ENCODE data around the gene DPM2.

Gene DPM2, protein sequence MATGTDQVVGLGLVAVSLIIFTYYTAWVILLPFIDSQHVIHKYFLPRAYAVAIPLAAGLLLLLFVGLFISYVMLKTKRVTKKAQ

DNA sequence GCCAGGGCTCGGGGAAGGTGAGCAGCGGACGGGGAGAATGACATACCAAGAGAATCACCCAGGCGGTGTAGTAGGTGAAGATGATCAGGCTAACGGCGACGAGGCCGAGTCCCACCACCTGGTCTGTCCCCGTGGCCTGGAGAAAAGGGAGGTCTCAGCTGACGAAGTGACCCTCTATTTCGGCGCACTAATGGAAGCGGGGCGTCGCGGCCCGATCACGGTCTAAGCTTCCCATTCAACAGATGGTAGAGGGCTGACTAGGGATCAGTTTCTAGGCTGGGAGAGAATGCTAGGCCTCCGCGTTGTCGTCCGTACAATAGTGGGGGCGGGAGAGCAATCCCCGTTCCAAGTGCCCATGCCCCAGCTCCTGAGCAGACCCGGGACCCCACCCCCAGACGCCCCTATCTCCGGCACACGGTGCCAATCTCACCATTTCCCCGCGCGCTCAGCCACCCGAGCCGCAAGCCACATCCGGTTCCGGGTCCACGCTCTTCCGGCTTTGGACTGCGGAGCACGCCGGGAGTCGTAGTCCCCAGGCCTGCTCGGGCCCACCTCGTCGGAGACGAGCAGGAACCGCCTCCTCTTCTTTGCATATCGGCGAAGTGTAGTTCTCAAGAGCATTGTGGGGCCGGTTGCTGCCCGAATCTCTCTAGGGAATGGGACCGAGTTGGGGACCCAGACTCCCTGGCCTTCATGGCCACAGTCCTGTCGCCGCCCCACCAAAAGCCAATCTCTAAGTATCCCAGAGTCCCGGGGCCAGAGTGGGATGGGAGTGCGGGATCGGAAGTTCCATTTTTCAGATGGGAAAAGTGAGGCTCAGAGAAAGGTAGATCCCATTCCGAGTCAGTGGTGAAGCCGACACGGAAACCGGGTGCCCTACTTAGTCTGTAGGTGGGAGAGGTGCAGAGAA lies at the start of gene DPM2:
Gene DPM2 (minus strand): TSS at position 467 of the 910 bp plus-strand sequence. CDS start 34 bp downstream, at position 433.
- DNase-seq = peak; percentile 95

GRCh38 chr9:127987103-127987614 lies 49.5 kb upstream of the DPM2 start:
- no peak for DNase-seq

DNA sequence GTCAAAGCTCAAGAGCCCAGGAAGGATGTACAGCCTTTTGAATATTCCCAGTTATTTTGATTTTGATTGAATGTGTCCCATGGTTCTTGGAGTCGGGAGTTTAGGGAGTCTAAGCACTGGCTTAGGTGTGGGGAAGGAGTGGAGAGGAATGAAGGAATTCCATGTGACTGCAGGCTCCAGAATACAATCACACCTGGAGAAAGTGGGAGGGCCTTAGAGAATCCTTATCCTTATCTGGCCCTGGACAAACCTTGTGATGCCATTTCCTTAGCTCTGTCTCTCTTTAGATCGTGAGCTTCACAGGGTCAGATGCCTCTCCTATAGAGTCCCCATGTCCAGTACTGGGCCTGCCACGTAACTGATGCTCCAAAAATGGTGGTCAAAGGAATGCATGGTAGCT lies 47.4 kb upstream of the DPM2 start:
- no peak for DNase-seq

DNA sequence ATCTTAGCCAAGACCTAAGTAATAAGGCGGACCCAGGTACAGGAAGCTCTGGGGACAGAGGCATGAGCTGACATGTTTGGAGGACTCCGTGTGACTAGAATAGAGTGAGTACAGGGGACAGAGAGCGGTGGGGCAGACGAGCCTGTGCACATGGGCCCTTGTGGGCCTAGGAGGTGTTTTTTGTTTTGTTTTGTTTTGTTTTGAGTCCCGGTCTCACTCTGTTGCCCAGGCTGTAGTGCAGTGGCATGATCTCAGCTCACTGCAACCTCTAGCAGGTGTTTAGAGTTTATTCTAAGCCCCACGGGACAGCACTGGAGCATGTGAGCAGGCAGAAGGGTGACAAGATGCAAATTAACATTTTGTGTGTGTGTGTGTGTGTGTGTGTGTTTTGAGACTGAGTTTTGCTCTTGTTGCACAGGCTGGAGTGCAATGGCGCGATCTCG lies 46.2 kb upstream of the DPM2 start:
- no peak for DNase-seq

- no peak for DNase-seq
These were observed 45.3 kb upstream of the DPM2 start for GRCh38 chr9:127982912-127983311.

- DNase-seq = no peak
These were observed 44.0 kb upstream of the DPM2 start for GRCh38 chr9:127981559-127982121.

DNA sequence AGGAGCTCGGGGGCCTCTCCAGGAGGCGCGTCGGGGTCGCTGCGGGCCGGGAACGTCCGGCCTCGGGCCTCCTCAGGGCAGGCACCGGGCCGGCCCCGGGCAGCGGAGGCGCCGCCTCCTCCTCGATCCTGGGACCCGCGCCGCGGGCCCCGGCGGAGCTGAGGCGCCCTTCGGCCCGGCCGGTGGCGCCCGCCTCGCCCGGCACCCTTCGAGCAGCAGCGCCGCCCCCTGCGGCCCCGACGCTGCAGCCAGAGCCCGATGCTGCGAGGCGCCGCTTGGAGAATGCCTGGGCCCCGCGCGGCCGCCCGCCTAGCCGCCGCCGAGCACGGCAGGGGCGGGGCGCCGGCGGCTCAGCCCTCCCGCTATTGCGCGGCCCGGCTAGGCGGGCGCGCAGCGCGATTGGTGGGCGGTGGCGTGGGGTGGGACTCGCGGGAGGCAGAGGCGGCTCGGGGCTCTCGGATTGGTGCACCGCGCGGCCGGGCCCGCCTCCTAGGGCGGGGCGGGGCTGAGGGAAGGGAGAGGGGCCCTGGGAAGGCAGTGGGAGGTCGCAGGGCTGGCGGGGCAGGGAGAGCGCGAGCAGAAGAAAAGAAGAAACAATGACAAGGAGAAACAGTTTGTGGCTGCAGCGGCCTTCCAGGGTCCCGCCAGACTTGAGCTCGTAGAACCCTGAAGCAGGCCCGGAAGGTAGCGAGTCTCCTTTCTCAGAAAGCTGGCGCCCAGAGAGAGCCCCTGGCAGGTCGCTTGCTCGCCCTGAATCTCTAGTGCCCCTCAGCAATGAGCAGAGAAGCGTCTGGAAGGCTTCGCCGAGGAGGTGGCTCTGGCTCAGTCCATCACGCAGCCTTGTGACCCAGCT lies 43.3 kb upstream of the DPM2 start, which contains the start of gene EEIG1:
Gene EEIG1 (minus strand): TSS at position 284 of the 853 bp plus-strand sequence. CDS start 852 bp downstream, outside the sequence.
- DNase-seq = peak; percentile 99

DNA sequence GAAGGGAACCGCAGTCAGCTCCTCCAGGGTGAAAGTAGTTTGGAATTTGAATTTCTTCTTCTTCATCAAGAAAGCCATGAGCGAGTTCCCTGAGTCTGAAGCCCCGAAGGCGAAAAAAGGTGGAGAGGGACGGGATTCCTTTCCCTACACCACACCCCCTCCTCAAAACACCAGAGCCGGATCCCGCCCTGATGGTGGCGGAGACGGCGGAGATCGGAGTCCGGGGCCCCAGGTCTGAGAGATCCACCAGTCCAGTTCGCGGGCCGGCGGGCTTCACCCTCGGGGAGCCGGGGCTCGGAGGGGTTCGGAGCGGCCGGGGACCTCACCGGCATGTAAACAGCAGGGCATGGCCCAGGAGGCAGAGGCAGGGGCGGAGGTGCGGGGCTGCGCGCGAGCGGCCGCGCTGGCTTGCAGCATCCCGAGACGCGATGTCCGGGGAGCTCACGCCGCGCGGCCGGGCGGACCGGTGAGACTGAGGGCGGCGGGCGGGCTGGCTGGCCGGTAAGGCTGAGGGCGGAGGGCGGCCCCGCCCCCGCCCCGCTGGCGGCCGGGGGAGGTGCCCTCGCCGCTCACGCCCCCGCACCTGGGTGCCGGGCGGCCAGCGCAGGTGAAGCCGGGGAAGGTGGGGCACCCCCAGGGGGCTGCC lies 42.5 kb upstream of the DPM2 start:
- DNase-seq = peak; percentile 84

GRCh38 chr9:127979333-127980059 lies 41.8 kb upstream of the DPM2 start:
- DNase-seq = peak; percentile 73

- no peak for DNase-seq
These were observed 41.3 kb upstream of the DPM2 start for GRCh38 chr9:127979015-127979332.

DNA sequence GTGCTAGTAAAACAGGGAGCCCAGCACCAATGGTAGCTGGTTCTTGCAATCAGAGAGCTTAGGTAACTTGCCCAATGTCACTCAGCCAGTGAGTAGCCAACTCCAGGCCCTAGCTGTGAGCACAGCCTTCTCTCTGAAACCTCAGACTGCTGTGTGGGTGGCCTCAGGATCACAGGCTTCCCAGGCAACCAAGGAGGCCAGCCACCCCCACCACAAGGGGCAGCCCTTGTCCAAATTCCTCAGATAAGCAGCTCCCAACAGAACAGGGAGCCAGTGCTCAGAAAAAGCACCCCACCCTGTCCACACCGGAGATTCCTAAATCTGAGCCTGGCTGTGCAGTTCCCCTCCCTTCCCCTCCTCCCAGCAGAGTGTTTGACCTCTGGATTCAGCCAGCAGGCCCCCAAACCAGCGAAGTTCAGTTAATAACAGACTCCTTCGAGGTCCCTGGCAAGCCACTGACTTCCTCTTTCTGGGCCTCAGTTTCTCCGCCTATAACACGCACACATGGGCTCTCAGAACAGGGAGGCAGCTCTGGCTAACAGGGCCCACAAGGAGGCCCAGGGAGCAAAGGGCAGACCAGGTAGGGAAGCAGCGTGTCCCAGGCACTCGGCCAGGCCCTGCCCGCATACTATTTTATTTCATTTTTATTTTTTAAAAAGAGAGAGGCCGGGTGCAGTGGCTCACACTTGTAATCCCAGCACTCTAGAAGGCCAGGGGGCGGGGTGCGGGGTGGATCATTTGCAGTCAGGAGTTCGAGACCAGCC lies 40.4 kb upstream of the DPM2 start:
- DNase-seq = peak; percentile 66

DNA sequence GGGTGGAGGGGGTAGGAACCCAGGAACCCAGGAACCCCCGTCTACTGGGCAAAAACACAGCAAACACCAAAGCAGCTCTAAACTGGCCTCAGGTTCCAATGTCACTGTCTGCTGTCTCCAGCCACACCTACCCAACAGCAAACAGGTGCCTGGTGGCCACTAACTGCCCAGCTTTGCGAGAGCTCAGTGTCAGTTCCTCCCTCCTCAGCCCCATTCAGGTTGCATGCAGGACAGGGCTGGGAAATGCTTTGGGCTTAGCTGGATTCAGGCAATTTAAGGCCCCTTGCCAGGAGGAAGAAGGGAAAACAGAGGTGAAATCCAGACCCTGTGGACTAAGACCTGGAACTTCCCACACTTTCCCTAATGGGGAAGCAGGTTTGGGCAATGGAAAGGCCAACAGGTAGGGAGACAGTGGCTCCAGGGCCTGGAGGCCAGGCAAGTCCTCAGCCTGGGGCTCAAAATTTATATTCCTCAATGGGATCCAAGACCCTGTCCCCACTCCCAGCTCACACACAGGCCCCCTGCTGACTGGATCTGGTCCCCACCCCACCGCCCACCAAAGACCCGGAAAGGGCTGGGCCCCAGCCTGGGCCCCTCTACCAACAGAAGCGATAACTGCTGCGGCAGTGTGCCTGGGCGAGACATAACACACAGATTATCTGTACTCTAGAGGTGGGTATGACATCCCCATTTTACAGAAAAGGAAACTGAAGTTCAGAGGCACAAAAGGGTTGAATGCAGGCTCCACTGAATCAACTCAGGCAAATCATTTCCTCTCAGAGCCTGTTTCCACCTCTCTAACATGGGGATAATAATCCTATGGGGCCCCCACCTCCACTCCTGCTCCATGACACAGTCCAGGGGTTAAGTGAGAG lies 39.6 kb upstream of the DPM2 start:
- peak; percentile 76 for DNase-seq

DNA sequence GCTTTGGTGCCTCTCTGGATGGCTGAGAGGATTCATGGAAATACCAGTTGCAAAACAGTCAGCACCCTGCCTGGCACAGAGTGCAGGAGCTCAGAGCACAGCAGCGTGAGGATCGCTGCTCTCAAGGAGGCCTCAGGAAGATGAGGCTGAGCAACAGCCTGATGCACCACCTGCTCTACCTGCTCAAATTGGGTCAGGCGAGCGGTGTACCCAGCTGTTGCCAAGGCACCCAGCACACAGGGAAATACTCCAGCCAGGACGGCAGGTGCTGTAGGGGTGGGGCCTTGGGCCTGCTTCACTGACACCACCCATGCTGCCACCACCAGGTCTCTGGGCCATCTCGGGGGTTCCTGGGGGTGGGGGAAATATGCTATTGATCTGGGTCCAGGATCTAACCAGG lies 38.8 kb upstream of the DPM2 start:
- peak; percentile 81 for DNase-seq

DNA sequence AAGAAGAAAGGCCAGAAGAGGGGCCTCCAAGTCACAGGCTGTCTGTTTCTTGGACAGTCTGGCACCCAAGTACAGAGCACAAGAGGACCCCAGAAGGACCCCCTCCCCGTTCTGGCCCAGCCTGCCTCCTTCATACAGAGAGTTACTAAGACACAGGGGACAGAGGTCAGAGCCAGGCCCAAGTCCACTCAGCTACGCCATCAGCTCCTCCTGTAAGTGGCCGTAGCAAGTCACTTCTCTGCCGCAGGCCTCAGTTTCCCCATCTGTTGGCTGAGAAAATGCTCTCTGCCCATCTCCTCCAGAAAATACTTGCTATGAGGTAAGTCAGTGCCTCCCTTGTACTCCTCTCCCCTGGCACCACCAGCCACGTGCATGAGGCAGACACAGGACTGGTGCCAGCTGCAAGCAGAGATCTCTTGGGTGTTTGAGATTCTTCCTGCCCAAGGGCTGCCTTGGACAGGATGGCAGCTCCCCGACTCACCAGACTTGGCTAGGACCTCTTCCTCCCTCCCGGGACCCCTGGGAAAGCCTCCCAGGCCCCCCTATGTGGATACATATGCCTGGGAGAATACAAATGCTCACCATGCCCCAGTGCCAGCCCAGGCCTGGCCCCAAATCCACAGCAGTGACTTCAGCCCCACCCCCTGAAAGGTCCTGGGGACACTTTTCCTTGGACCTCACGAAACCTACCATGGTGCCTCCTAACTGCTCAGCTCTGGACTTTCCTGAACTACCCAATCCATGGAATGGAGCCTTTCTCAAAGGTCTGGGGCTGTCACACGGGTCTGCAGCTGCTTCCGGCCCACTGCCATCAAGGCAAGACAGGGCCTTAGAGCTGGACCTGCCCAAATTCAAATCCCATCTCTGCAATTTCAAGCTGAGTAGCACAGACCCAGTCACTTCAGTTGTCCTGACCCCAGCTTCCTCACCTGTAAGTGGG lies 38.0 kb upstream of the DPM2 start:
- DNase-seq = peak; percentile 61

DNA sequence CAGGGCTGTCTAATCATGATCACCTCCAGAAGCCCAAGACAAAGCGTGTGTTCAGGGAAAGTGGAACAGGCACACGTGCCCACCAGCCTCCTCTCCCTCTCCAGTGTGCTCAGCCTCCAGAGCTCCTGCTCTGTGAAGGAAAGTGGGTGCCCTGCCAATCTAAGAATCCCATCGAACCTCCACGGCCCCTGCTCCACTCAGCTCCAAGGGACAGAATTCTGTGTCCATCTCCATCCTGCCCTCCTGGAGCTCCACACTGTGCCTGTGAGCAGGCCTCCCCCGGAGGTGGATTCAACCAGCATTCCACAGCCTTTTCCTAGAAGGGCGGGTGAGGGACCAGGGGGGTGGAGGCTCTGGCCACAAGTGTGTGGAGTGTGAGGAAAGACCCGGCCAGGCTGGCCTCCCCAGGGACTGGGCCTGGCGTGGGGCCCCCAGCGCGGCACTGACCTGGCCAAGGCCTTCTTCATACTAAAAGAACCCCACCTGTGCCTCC lies 37.2 kb upstream of the DPM2 start:
- DNase-seq = no peak

GRCh38 chr9:127974001-127974768 lies 36.5 kb upstream of the DPM2 start:
- no peak for DNase-seq

DNA sequence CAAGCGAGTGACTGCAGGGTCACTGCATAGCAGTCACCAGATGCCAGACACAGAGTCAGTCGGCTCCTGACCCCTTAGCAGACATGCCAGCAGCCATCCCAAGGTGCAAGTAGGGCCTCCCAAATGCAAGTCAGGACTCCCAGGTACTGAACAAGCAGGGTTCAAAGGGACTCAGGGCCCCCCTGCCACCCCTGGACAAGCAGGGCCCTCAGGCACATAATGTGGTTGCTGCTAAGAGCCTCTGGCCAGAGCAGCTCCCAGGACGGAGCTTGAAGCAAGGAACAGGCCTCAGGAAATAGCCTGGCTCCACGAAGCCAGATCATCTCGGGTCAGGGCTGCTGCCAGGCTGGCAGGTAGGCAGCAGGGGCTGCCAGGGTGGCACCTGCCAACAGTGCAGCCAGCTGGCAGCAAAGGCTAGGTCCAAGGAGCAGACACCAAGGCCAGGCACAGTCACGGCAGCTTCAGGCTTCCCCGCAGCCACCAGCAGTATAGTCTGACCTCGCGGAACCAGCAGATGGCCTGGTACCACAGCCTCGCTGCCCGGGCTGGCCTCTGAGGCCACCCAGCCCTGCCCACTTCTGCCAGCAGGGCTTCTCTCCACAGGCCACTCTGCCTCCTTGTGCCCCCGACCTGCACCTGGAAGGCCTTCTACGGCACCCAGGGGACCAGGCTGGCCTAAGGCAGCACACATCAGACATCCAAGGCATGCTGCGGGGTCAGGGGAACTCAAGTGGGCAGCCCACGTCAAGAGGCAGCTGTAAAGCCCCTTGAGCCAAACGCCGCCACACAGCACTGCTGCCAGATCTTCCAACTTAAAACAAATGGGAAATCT lies 35.7 kb upstream of the DPM2 start:
- DNase-seq = no peak

All from activated effector memory CD4-positive, alpha-beta T cell treated with anti-CD3 and anti-CD28 coated beads, Interleukin-2, amount 50 U/mL, for 16 hours (primary cell).